Right renal cortex interstitium (tissue), 3 donors: ENCODE measurements around the gene KRTAP4-7. TPM values are rescaled to one million over a fixed set of nuclear protein-coding genes. Genes with fewer than 3 reads are reported as not detected.
"Not testable (repeated sequence)": the region's sequence is repeated elsewhere in the genome, so short reads cannot be mapped to it uniquely, and the experiment has no call there.

Source experiments
- DNase-seq, 3 donors: peaks; one replicate each; pipeline ENCODE4 v3.0.0-alpha.2; 2013; ENCODE audit warnings: low read depth in 3 of 3, low spot score in 2 of 3
- polyA plus RNA-seq, 3 donors: library from polyadenylated mRNA; unstranded; fragments of 120-200 nt; gene quantifications; one replicate each; pipeline ENCODE4 v1.2.1, GENCODE V29; 2013; ENCODE audit not compliant: insufficient read length in 3 of 3

KRTAP4-7 gene
- polyA plus RNA-seq, 3 donors: not detected

DNA sequence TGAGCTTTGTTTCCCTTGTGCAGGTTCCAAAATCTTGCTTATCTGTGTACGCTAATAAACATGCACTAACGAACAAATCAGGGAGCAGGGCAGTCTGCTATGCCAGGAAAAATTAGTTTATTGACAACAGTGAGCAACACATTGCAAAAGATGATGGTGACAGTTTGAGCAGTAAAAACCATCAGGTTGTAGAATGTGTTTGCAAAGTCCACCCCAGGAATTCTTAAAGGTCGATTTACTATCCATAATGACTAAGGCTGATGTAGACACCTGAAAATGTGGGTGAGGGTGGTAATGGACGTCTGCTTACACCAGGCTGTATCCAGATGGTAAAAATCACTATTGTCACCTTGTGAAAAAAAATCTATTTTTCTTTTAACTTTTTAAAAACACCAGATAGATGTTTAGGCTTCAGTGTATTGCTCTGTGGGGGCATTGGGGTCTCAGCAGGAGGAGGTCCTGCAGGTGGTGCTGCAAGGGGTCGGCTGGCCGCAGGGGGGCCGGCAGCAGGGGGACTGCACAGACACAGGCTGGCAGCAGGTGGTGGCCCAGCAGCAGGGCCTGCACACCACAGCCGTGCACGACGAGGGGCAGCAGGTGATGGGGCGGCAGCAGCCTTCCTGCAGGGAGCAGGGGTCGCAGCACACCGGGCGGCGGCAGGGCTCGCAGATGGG is 18.8 kb upstream of the KRTAP4-7 start:
- DNase-seq: not testable (repeated sequence)

DNA sequence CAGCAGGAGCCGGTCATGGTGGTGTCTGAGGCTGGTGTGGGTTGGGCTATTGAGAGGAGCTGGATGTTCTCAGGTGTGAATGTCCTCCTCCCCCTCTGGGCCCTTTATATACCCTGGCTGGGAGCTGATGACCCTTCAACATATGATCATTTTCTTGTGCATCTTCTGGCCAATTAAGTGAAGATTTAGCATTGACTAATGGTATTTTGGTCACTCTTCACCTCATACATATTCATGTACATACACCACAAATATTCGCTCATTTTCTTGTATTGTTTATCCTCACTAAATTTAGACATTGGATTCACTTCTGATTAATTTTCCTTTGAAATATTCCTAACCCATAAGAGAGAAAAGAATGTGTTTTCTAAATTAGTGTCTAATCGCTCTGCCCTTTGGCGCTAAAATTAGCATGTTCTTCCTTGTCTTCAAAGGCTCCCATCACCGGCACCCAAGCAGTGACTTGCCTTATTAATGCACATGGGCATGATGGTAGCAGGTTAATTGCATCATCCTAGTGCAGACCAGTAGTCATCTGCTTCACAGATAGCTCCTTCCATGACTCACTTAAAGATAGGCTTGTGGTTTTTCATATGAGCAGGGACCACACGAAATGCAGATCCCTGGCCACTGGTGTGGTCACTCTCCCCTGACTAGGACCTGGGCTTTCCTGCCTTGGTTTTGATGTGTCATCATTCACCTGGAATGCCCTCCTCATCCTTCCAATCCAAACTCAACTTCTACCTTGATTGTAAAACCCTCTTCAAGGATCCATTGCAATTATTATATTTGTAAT is 17.9 kb upstream of the KRTAP4-7 start, which contains the start of gene KRTAP2-4:
KRTAP2-4 (minus strand) TSS at position 51 of the 796 bp plus-strand sequence; CDS start at position 17, 34 bp downstream.
- no peak for DNase-seq

DNA sequence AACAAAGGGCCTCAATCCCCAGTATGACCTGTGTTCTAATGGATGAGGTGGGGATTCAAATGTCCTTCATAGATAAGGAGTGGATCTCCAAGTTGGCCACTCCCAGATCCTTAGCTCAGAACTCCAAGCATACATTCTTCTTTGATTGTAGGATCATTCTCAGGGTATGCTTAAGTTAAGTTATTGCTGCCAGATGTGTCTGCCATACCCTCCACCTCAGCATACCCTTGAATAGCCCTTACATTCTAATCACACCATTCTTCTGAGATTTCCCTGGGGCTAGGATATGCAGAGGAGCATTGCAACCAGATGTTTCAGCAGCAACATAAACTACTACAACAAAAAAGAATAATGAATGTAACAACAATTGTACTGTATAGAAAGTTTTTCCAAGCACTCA is 16.7 kb upstream of the KRTAP4-7 start:
- no peak for DNase-seq

DNA sequence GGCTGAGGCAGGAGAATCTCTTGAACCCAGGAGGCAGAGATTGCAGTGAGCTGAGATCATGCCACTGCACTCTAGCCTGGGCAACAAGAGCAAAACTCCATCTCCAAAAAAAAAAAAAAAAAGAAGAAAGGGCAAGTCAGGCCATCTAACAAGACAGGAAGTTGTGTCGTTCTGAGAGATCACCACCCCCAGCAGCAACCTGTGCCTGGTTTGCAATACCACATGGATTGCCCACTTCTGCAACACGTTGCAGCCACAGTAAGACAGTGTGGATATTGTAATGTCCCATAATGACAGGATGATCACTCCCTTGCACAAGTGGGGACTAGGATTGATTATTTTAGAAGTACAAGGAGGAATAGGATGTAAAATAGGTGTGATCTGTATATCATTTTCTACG is 14.9 kb upstream of the KRTAP4-7 start:
- no peak for DNase-seq

DNA sequence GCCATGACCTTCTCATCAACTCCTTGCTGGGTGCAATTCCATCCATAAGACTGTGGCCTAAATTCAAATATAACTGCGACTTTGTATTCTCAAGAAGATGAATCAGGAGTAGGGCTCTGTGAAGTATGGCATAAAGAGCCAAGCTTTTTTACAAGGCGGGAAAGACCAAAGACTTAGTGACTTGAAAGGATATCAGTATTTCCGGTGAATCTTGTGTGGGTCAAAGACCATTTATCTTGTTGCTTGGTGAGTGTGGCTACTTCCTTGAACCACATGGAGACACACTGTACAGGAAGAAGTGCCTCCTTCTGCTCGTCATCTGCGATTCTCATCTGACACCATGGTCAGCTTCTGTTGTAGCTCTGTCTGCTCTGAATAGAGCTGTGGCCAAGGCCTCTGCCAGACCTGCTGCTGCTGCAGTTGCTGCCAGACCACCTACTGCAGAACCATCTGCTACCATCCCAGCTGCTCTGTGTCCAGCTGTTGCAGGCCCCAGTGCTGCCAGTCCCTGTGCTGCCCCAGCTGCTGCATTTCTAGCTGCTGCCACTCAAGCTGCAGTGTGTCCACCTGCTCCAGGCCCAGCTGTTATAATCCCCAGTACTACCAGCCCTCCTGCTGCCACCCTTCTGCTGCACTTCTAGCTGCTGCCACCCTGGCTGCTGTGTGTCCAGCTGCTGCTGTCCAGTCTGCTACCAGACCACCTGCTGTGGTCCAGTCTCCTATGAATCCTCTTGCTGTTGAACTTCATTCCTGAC is 12.2 kb upstream of the KRTAP4-7 start:
- no peak for DNase-seq

DNA sequence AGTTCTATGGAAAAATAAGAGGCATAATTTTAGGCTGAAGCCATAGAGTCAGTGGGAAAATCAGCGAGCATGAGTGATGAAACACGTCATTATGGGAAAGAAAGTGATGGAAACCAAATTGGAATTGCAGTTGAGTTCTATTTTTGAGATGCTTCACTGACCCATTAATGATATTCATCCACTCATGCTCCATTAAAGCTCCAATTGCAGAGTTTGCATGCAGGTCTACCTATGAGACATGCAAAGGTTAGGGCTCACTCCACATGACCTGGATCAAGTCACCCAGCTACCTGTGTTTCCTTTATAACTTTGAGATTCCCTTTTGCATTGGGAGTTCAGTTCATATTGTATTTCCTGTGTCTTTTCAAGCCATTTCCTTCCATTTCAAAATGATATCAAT is 10.3 kb upstream of the KRTAP4-7 start:
- DNase-seq: no peak

DNA sequence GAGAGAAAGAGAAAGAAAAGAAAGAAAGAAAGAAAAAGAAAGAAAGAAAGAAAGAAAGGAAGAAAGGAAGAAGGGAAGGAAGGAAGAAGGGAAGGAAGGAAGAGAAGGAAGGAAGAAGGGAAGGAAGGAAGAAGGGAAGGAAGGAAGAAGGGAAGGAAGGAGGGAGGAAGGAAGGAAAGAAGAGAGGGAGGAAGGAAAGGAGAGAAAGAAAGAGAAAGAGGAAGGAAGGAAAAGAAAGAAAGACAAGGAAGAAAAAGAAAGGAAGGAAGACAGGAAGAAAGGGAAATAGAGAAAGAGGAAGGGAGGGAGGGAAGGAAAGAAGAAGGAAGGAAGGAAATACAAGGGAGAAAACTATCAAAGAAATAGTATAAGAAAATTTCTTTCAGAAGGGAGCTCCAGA is 7.2 kb upstream of the KRTAP4-7 start:
- no peak for DNase-seq

DNA sequence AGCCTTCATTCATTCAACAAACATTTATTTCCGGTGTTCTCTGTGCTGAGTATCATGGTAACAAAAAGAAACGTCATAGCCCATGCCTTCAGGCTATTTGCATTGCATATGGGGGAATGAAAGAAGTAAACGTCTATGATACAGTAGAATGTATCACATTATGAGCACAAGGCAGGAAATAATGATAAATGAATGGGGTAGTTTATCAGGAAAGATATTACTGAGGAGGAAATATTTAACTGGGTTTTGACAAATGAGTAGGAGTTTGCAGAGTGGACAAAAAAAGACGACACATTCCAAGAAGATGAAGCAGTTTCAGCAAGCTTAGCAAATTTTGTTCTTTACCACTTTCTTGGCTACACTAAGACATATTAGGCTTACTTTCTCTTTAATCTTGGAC is 1.3 kb upstream of the KRTAP4-7 start:
- DNase-seq: no peak

DNA sequence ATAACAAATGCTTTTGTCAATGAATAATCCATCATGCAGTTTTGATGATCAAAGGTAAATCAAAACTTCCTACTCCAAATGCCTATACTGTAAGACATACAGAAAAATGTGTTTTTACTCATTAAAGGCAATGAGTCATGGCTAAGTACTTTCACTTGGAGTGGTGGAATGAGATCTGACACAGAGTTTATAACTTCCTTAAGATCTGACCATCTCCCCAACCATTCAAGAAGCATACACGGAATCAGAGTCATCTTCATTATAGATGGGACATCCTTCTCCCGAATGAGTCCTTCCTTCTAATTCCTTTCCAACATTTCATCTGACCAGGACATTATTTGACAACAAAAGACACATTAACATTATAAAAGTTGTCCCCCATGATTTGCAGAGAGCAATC is 523 bp upstream of the KRTAP4-7 start:
- DNase-seq: not testable (repeated sequence)

DNA sequence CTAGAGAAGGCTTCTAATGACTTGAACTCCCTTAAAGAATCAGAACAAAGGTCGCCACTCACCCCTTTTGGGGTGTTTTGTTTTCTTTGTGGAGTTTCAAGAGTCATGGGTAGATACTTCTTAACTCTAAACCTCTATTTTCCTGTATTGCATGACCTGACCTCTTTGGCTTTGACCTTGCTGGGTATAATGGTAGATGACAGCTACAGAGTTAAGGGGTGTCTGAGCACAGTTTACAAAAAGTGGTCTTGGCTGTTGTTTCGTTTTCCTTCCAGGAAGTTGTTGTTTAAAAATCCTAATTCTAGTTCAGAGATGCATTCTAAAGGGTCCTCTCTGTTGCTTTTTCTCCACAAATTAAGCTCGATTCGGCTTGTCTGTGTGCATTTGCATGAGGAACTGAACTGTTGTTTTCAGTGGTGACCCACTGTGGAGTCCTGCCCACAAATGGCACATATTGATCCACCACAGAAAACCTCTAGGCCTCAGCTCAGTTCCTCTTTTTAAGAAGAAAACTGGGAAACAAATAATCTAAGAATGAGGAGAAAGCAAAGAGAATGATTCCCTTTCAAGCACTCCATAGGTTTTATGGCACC is 4.9 kb downstream of the KRTAP4-7 start:
- DNase-seq: not testable (repeated sequence)

DNA sequence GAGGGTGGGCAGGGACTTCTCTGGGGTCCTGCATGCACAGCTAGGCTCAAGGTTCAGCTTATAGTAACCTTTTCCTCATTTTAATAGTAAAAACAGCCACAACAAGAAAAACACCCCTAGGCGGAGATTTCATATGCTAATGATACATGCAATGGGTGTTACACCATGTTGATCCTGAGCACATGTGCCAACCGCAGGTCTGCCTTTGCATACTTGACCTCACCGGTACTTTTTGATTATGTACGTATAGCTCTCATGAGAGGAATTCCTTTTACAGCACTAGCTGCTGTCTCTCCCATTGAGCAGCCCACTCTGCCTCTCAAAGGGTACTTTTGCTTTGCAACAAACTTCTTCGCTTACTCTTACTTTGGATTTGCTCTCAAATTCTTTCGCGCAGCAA is 12.1 kb downstream of the KRTAP4-7 start:
- no peak for DNase-seq

DNA sequence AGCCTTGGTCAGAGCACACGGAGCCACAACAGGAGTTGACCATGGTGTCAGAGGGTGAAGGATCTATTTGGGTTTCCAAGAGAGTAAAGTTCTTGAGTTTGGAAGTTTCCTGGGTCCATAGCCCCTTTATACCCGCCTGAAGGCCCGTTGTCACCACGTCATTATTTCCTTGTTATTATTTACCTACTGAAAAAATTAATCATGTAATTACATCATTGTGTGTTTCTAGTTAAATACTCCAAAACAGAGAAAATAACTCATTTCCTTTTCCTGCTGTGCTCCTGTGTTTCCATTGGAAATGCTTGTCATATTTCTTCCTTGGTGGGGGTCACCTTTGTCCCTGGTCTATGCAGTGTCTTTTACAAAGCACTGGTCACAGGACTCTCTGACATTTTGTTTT is 14.1 kb downstream of the KRTAP4-7 start, which contains the start of gene KRTAP4-8:
KRTAP4-8 (minus strand) TSS at position 101 of the 400 bp plus-strand sequence; CDS start at position 43, 58 bp downstream.
- DNase-seq: no peak

DNA sequence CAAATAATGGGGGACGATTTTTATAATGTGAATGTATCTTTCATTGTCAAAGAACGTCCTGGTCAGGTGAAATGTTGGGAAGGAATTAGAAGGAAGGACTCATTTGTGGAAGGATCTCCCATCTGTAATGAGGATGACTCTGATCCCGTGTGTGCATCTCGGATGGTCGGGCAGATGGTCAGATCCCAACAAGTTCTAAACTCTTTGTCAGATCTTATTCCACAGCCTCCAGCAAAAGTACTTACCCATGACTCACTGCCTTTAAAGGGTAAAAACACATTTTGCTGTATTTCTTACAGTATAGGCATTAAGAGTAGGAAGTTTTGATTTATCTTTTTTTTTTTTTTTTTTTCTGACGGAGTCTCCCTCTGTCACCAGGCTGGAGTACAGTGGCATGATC is 14.5 kb downstream of the KRTAP4-7 start:
- DNase-seq: no peak

DNA sequence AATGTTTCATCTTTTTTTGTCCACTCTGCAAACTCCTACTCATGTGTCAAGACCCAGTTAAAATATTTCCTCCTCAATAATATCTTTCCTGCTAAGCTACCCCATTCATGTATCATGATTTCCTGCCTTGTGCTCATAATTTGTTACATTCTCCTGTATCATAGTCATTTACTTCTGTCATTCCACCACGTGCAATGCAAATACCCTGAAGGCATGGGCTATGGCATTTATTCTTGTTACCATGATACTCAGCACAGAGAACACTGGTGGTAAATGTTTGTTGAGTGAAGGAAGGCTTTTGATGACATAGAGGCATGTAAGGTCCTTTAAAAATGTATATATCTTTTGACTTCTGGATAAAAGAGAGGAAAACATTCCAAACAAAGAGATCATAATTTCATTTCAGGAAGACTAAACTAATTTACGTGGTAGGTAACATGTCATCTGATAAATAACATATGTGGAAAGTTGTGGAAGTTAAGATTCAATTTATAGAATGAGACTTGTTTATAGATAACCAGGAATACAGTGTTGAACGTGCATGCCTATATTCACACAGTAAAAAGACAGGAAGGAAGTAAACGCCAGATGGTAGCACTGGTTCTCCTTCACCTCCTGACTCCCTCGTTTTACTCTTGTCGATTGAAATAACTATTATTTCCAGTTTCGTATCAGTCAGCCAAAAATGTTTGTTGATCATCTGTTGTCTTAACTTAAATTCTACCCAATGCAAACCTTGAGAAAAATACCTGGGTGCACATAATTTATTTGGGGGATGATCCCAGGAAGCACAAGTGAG is 15.9 kb downstream of the KRTAP4-7 start:
- not testable (repeated sequence) for DNase-seq

DNA sequence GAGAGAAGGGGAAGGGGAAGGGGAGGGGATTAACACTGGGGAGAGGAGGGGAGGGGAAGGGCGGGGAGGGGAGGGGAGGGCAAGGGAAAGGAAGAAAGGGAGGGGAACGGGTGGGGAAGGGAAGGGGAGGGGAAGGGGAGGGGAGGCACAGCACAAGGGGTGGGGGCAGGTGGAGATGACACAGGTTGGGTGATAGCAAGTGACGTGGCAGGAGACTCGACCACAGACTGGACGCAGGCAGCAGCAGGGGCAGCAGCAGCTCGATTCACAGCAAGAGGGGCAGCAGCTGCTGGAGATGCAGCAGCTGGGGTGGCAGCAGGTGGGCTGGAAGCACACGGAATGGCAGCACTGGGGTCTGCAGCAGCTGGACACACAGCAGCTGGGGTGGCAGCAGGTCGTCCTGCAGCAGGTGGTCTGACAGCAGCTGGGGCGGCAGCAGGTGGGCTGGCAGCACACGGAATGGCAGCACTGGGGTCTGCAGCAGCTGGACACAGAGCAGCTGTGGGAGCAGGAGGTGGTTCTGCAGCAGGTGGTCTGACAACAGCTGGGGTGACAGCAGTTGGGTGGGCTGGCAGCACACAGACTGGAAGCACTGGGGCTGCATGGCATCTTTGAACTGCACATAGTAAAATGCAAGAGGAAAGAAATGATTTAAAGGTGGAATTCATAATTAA is 17.8 kb downstream of the KRTAP4-7 start, which contains the start of gene KRTAP4-16:
KRTAP4-16 (minus strand) TSS at position 624 of the 674 bp plus-strand sequence; CDS start at position 624, 0 bp downstream.
- no peak for DNase-seq

DNA sequence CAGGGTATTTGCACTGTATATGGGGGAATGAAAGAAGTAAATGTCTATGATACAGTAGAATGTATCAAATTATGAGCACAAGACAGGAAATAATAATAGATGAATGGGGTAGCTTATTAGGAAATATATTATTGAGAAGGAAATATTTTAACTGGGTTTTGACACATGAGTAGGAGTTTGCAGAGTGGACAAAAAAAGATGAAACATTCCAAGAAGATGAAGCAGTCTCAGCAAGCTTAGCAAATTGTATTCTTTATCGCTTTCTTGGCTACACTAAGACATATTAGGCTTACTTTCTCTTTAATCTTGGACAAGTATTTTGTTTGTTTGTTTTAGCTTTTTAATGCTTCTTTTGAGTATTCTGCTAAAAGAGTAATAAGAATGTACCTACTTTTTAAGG is 19.9 kb downstream of the KRTAP4-7 start:
- DNase-seq: no peak

DNA sequence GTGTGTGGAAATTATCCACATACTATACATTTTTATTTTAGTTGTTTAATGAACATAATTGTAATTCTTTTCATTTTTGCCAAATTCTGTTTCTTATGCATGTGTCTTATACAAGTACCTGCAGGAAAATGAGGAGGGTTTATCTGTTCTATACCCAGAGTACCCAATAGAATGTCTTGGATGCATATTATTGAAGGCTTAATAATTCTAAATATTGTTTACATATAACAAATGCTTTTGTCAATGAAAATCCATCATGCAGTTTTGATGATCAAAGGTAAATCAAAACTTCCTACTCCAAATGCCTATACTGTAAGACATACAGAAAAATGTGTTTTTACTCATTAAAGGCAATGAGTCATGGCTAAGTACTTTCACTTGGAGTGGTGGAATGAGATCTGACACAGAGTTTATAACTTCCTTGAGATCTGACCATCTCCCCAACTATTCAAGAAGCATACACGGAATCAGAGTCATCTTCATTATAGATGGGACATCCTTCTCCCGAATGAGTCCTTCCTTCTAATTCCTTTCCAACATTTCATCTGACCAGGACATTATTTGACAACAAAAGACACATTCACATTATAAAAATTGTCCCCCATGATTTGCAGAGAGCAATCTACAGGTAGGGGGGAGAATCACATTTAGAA is 20.6 kb downstream of the KRTAP4-7 start:
- DNase-seq: not testable (repeated sequence)

DNA sequence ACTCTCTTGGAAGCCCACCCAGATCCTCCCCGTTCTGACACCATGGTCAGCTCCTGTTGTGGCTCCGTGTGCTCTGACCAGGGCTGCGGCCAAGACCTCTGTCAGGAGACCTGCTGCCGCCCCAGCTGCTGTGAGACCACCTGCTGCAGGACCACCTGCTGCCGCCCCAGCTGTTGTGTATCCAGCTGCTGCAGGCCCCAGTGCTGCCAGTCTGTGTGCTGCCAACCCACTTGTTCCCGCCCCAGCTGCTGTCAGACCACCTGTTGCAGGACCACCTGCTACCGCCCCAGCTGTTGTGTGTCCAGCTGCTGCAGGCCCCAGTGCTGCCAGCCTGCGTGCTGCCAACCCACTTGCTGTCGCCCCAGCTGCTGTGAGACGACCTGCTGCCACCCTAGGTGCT is 21.4 kb downstream of the KRTAP4-7 start, which contains the start of gene KRTAP4-9:
KRTAP4-9 (plus strand) TSS at position 43 of the 400 bp plus-strand sequence; CDS start at position 43, 0 bp downstream.
- not testable (repeated sequence) for DNase-seq
